Measurements from ENCODE around the gene DSE. TPM values are rescaled to one million over a fixed set of nuclear protein-coding genes. Genes with fewer than 3 reads are reported as not detected.

The DSE gene
- polyA plus RNA-seq, 3 donors: 14.6 to 36.5 (median 28.4) TPM

- no peak for TF ChIP-seq CTCF (IDR thresholded peaks at IDR 0.05)
- H3K27ac ChIP-seq (ENCODE audit: low read depth in 1 of 2, low read length in 2 of 2): no peak overlapping the region
- Mint-ChIP-seq H3K27me3 (ENCODE audit: low read depth in 3 of 3) (peaks cover 0 to 4% (median 0%) of the 10 kb centered on the region in 3 donors), H3K9me3 (no peaks in the 10 kb centered on the region), H3K27ac (peak overlapping the region in 4 of 7 donors; percentile 13 to 62 (median 50)), H3K36me3 (peaks cover 25% of the 10 kb centered on the region in 2 donors), H3K4me1 (peaks cover 37% of the 10 kb centered on the region), H3K4me3 (no peak overlapping the region)
- peaks cover 26 to 33% of the 10 kb centered on the region in 2 donors for H3K4me1 ChIP-seq (ENCODE audit: control insufficient read depth in 1 of 2, insufficient read depth in 2 of 2, low read length in 2 of 2)
- H3K9me3 ChIP-seq (replicated peaks in 1 of 2; ENCODE audit: control insufficient read depth in 1 of 2, insufficient read depth in 1 of 2, low read length in 2 of 2): no peaks in the 10 kb centered on the region
- no peak overlapping the region for H3K4me3 ChIP-seq (replicated peaks in 1 of 3; ENCODE audit: low read depth in 2 of 3, low read length in 3 of 3)
- 100% methylated on average over 1 of the region's 5 CpGs for WGBS (ENCODE audit: insufficient coverage)
- DNase-seq: no peak
- no peak overlapping the region for H3K4me2 ChIP-seq (replicated peaks; ENCODE audit: extremely low read depth, low read length, poor library complexity, severe bottlenecking)
- intact Hi-C loops (cut with micrococcal nuclease): loop anchor here in 1 of 2 donors (10.0 kb wide), 1 partner anchor 138 kb away; no protein-coding TSS in a partner anchor
- peaks cover 16% of the 10 kb centered on the region for H4K20me1 ChIP-seq (ENCODE audit: insufficient read depth, low read length)
- H3K27me3 ChIP-seq (ENCODE audit: control insufficient read depth in 2 of 2, insufficient read depth in 2 of 2, low read length in 2 of 2): no peaks in the 10 kb centered on the region
- H2AFZ ChIP-seq (ENCODE audit: insufficient read depth, low read depth, low read length, poor library complexity, severe bottlenecking): no peak overlapping the region
- peaks cover 66% of the 10 kb centered on the region for H3K79me2 ChIP-seq (ENCODE audit: insufficient read depth, low read length)
- H3K9ac ChIP-seq (ENCODE audit: insufficient read depth, low read length, poor library complexity, severe bottlenecking): no peak overlapping the region
- H3K36me3 ChIP-seq (replicated peaks in 1 of 2; ENCODE audit: control insufficient read depth in 1 of 2, insufficient read depth in 2 of 2, low read length in 2 of 2): peaks cover 4 to 19% of the 10 kb centered on the region in 2 donors
Measured at GRCh38 chr6:116396441-116396840, 25.7 kb downstream of the DSE start.

- intact Hi-C loops (cut with micrococcal nuclease): loop anchor here in 1 of 2 donors (10.0 kb wide), 1 partner anchor 137 kb away; no protein-coding TSS in a partner anchor
- H3K4me3 ChIP-seq (replicated peaks in 1 of 3; ENCODE audit: low read depth in 2 of 3, low read length in 3 of 3): no peak overlapping the region
- no peak for DNase-seq
- H3K9ac ChIP-seq (ENCODE audit: insufficient read depth, low read length, poor library complexity, severe bottlenecking): no peak overlapping the region
- peaks cover 24% of the 10 kb centered on the region for H4K20me1 ChIP-seq (ENCODE audit: insufficient read depth, low read length)
- no peak overlapping the region for H3K27ac Mint-ChIP-seq
- H3K27me3 ChIP-seq (ENCODE audit: control insufficient read depth in 2 of 2, insufficient read depth in 2 of 2, low read length in 2 of 2): no peaks in the 10 kb centered on the region
- peaks cover 26% of the 10 kb centered on the region for H3K4me1 Mint-ChIP-seq
- no peak overlapping the region for H3K4me2 ChIP-seq (replicated peaks; ENCODE audit: extremely low read depth, low read length, poor library complexity, severe bottlenecking)
- no peak overlapping the region for H2AFZ ChIP-seq (ENCODE audit: insufficient read depth, low read depth, low read length, poor library complexity, severe bottlenecking)
- H3K4me3 Mint-ChIP-seq: no peak overlapping the region
- H3K36me3 ChIP-seq (replicated peaks in 1 of 2; ENCODE audit: control insufficient read depth in 1 of 2, insufficient read depth in 2 of 2, low read length in 2 of 2): peaks cover 4 to 19% of the 10 kb centered on the region in 2 donors
- peaks cover 62% of the 10 kb centered on the region for H3K79me2 ChIP-seq (ENCODE audit: insufficient read depth, low read length)
- TF ChIP-seq CTCF (IDR thresholded peaks at IDR 0.05): no peak
- H3K27ac ChIP-seq (ENCODE audit: low read depth in 1 of 2, low read length in 2 of 2): no peak overlapping the region
- no CpG with 5 or more reads among the region's 1 CpG for WGBS (ENCODE audit: insufficient coverage)
- no peaks in the 10 kb centered on the region for H3K9me3 Mint-ChIP-seq
- no peaks in the 10 kb centered on the region for H3K9me3 ChIP-seq (replicated peaks in 1 of 2; ENCODE audit: control insufficient read depth in 1 of 2, insufficient read depth in 1 of 2, low read length in 2 of 2)
- peaks cover 0 to 4% (median 0%) of the 10 kb centered on the region in 3 donors for H3K27me3 Mint-ChIP-seq (ENCODE audit: low read depth in 3 of 3)
- peaks cover 24 to 25% of the 10 kb centered on the region in 2 donors for H3K36me3 Mint-ChIP-seq
- peaks cover 11 to 21% of the 10 kb centered on the region in 2 donors for H3K4me1 ChIP-seq (ENCODE audit: control insufficient read depth in 1 of 2, insufficient read depth in 2 of 2, low read length in 2 of 2)
Measured at GRCh38 chr6:116397914-116398313, 27.2 kb downstream of the DSE start.
